Measurements from ENCODE around the gene GRK3.

- TF ChIP-seq POLR2A (IDR thresholded peaks at IDR 0.05; ENCODE audit: low read length) (no peak), GATA1 (IDR thresholded peaks at IDR 0.05; ENCODE audit: low read depth, low read length) (no peak)
These were observed 182.9 kb downstream of the GRK3 start for GRCh38 chr22:25747245-25747944.
